Neutrophil (primary cell): ENCODE measurements around the gene KCNQ1.

Experiments
- H3K27ac ChIP-seq: fragments of 200-600 bp; sonication (generic); 2 replicates; pipeline ENCODE4 v1.5.1; 2016; ENCODE audit warnings: mild to moderate bottlenecking, moderate library complexity
- H3K27me3 ChIP-seq: fragments of 200-600 bp; sonication (generic); 2 replicates; pipeline ENCODE4 v1.6.0; 2016; ENCODE audit warnings: mild to moderate bottlenecking
- H3K36me3 ChIP-seq: fragments of 200-600 bp; sonication (generic); 2 replicates; pipeline ENCODE4 v1.5.1; 2017
- H3K4me1 ChIP-seq, 2 experiments: fragments of 200-600 bp in 1 of 2; sonication (generic) in 1 of 2; 1 replicate in 1 of 2; 2 replicates in 1 of 2; pipeline versions ENCODE4 v1.5.1 to v1.6.1; 2013 to 2016; ENCODE audit warnings: low read depth in 1 of 2, low read length in 1 of 2, mild to moderate bottlenecking in 1 of 2, moderate library complexity in 1 of 2; ENCODE audit not compliant: control insufficient read depth in 1 of 2, insufficient read depth in 1 of 2
- H3K4me3 ChIP-seq, 2 experiments: fragments of 200-600 bp in 1 of 2; sonication (generic) in 1 of 2; 1 replicate in 1 of 2; 2 replicates in 1 of 2; pipeline ENCODE4 v1.5.1; 2013 to 2016; ENCODE audit warnings: low read depth in 1 of 2, low read length in 1 of 2, mild to moderate bottlenecking in 1 of 2, moderate library complexity in 1 of 2
- H3K9me3 ChIP-seq: fragments of 200-600 bp; sonication (generic); 2 replicates; pipeline ENCODE4 v1.5.1; 2016
- TF ChIP-seq, protein P1 (sequence below): fragments of 200-600 bp; sonication (generic); IDR thresholded peaks from 2 replicates; pipeline ENCODE4 v1.5.1; 2016; ENCODE audit warnings: antibody characterized with exemption

Gene KCNQ1

DNA sequence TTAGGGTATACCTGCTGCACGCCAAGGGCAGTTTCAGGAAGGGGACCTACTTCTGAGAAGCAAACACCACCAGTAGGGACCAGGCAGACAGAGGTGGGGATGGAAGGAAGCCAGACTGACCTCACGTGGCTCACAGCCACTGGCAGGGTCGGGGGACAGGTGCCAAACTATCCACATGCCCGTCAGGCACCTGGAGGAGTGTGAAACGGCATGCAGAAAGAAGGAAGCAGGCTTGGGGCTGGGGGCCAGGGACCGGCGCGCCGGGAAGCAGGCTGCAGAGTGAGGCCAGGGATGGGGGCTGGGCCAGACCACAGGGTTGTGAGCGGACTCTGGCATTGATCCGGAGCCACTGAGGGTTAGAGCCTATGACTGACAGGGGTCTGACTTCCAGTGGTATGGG is 393.3 kb downstream of the KCNQ1 start:
- Histone ChIP-seq H3K27ac (no peak overlapping the region), H3K4me3 (no peak overlapping the region), H3K4me1 (no peaks in the 10 kb centered on the region), H3K27me3 (peaks cover 18% of the 10 kb centered on the region), H3K9me3 (no peaks in the 10 kb centered on the region), H3K36me3 (no peaks in the 10 kb centered on the region)
- TF ChIP-seq, protein P1, sequence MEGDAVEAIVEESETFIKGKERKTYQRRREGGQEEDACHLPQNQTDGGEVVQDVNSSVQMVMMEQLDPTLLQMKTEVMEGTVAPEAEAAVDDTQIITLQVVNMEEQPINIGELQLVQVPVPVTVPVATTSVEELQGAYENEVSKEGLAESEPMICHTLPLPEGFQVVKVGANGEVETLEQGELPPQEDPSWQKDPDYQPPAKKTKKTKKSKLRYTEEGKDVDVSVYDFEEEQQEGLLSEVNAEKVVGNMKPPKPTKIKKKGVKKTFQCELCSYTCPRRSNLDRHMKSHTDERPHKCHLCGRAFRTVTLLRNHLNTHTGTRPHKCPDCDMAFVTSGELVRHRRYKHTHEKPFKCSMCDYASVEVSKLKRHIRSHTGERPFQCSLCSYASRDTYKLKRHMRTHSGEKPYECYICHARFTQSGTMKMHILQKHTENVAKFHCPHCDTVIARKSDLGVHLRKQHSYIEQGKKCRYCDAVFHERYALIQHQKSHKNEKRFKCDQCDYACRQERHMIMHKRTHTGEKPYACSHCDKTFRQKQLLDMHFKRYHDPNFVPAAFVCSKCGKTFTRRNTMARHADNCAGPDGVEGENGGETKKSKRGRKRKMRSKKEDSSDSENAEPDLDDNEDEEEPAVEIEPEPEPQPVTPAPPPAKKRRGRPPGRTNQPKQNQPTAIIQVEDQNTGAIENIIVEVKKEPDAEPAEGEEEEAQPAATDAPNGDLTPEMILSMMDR, result no peak

DNA sequence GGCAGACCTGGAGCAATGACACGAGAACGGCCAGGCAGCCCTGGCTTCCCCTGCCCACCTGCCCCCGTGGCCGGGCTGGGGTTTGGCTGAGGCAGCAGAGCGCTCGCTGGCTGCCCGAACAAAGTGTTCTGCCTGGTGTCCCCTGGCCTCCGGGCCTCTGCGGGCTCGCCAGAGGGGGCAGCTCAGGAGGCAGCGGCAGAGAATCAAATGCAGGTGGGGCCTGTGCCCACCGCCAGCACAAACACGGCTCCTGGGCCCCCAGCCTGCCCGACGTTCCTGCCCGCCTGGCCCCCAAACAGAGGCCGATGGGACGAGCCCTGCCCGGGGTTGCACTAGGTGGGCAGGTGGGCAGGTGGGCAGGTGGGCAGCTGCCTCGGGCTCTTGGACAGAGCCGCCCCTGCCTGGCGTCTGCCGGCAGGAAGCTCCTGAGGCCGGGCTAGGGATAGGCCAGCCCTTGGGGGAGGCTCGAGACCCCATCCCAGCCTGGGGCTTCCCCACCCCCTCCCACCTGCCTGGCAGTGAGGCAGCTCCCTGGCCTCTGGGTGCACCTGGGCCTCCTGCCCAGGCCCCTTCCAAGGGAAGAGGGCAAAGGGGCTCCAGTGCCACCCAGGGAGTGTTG is 394.0 kb downstream of the KCNQ1 start:
- Histone ChIP-seq H3K27ac (no peak overlapping the region), H3K9me3 (no peaks in the 10 kb centered on the region), H3K4me1 (no peaks in the 10 kb centered on the region), H3K4me3 (no peak overlapping the region), H3K27me3 (peaks cover 18% of the 10 kb centered on the region), H3K36me3 (no peaks in the 10 kb centered on the region)
- TF ChIP-seq, protein P1, result no peak

DNA sequence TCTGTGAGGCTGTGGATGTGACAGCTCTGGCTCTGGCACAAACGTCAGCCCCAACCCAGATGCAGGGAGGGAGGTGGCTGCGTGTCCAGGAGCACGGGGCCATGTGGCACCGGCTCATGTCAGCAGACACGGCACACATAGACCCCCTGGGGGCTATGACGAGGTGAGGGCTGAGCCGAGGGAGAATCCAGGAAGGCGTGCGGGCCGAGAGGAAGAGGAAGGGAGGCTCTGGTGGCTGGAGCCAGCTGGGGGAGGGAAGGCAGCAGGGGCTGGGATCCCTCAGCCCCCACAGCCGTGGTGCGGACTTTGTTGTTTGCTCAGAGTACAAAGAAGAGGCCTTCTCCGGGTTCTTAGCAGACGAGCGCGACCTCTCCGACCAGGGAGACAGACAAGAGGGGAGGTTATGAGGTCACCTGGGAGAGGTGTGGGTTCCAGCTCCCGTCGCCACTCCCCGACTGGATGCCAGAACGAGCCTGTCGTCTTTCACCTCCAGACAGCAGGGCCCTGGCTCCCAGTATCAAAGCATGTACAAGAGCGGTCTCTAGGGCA is 394.7 kb downstream of the KCNQ1 start:
- no peaks in the 10 kb centered on the region for H3K9me3 ChIP-seq
- no peak overlapping the region for H3K4me3 ChIP-seq
- peaks cover 18% of the 10 kb centered on the region for H3K27me3 ChIP-seq
- no peak overlapping the region for H3K27ac ChIP-seq
- TF ChIP-seq, protein P1, result no peak
- no peaks in the 10 kb centered on the region for H3K36me3 ChIP-seq
- H3K4me1 ChIP-seq, result no peaks in the 10 kb centered on the region

DNA sequence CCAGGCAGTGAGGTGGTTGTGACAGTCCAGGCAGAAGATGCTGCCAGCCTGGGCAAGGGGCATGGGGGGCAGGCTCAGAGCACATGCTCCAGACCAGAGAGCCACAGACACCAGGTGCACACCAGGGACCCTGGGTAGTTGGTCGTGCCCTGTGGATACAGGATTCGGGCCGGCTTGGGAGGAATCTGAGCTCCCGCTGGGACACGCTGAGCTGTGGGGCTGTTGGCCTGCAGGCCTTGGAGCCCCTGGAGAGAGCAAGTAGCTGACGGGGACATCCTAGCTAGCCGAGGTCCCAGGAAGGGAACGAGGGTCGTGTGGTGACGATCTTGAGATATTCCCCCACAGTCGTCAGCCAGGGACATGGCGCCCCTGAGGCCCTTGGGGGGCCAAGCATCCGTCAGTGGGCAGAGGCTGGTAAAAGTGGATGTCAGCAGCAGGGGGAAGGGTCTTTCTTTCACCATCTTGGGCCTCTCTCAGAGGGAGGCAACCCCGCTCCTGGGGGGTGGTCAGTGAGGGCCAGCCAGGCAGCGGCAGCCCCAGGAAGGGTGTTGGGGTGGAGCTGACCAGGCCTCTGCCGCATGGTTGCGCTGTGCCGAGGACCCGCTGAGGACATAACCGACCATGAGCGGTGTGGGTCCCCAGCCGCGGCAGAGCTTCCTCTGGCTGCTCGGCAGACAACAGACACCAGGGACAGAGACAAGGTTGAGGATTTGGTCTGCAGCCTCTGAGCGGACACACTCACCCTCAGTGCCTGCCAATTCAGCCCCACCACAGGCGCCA is 396.8 kb downstream of the KCNQ1 start:
- H3K9me3 ChIP-seq, result no peaks in the 10 kb centered on the region
- H3K36me3 ChIP-seq, result no peaks in the 10 kb centered on the region
- TF ChIP-seq, protein P1, result no peak
- no peak overlapping the region for H3K27ac ChIP-seq
- H3K4me3 ChIP-seq, result no peak overlapping the region
- no peaks in the 10 kb centered on the region for H3K4me1 ChIP-seq
- H3K27me3 ChIP-seq, result peaks cover 13% of the 10 kb centered on the region

DNA sequence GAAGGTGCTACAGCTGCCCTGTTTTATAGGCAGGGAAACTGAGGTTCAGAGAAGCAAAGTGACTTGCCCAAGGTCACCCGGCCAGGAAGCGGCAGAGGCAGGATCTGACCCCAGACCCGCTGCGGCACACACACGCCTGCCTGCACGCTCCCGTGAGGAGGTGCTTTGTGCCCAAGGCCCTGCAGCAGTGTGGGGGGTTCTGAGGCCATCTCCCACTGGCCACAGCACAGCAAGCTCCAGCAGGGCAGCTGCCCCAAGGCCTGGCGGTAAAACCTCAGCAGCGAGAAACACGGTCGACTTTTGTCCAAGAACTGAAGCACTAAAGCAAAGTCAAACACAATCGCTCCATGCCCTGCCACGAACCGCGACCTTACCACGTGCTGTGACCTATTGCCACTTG is 398.1 kb downstream of the KCNQ1 start:
- peaks cover 2% of the 10 kb centered on the region for H3K27me3 ChIP-seq
- TF ChIP-seq, protein P1, result no peak
- no peaks in the 10 kb centered on the region for H3K4me1 ChIP-seq

More for the DNA sequence above, 398.1 kb downstream of the KCNQ1 start:
- H3K27ac ChIP-seq, result no peak overlapping the region
- H3K9me3 ChIP-seq, result no peaks in the 10 kb centered on the region
- H3K4me3 ChIP-seq, result no peak overlapping the region
- H3K36me3 ChIP-seq, result peaks cover 4% of the 10 kb centered on the region
